Colonic mucosa (tissue), 4 donors: ENCODE results near the gene COMP. TPM values are rescaled to one million over a fixed set of nuclear protein-coding genes. Genes with fewer than 3 reads are reported as not detected.

ENCODE experiments used
- DNase-seq: peaks from one replicate; pipeline ENCODE4 v3.0.0-alpha.2; 2020
- H3K27ac ChIP-seq: fragments of 200-600 bp; one replicate; pipeline ENCODE4 v1.8.0; 2021
- H3K27me3 ChIP-seq: fragments of 200-600 bp; one replicate; pipeline ENCODE4 v1.8.0; 2021
- H3K36me3 ChIP-seq: fragments of 200-600 bp; one replicate; pipeline ENCODE4 v1.8.0; 2021
- H3K4me1 ChIP-seq: fragments of 200-600 bp; one replicate; pipeline ENCODE4 v1.8.0; 2021; ENCODE audit warnings: mild to moderate bottlenecking
- H3K4me3 ChIP-seq: fragments of 200-600 bp; one replicate; pipeline ENCODE4 v1.8.0; 2021
- H3K9ac ChIP-seq, 2 donors: one replicate each; pipeline ENCODE4 v1.7.0; 2013; ENCODE audit warnings: control low read depth in 2 of 2, low read depth in 2 of 2, low read length in 2 of 2
- H3K9me3 ChIP-seq: fragments of 200-600 bp; one replicate; pipeline ENCODE4 v1.8.0; 2021
- intact Hi-C: fragments of 100-400 bp; cut with DNase I; formaldehyde crosslinking; loops from one replicate; pipeline ENCODE4 v1.14.1; 2022
- total RNA-seq, 2 donors: library from RNA; stranded (reverse); fragmentation: NEBNext Ultra II Directional in 1 of 2; extraction: Animal tissue kit (Norgen Biotek cat#: 25700) in 1 of 2; gene quantifications; one replicate each; pipeline ENCODE4 v1.2.1, GENCODE V29; 2021
- TF ChIP-seq, protein P1 (sequence below): fragments of 200-600 bp; IDR thresholded peaks from one replicate; pipeline ENCODE4 v1.8.0; 2022; ENCODE audit warnings: antibody characterized with exemption, mild to moderate bottlenecking
- donor health status: healthy.
- donor health status: DM: no; HTN: no; CAD: no.
- donor health status: DM: no; HTN: no; CAD: no.

The COMP gene
- total RNA-seq, 2 donors from 2014 or later = 0.13 TPM; not detected in 1

GRCh38 chr19:18785179-18786124 lies 5.7 kb downstream of the COMP start:
- Histone ChIP-seq H3K27ac (no peak overlapping the region), H3K27me3 (peaks cover 51% of the 10 kb centered on the region), H3K36me3 (no peaks in the 10 kb centered on the region), H3K9me3 (no peaks in the 10 kb centered on the region), H3K9ac (peak overlapping the region in 1 of 2 donors; percentile 40), H3K4me3 (peak overlapping the region; percentile 10), H3K4me1 (peaks cover 11% of the 10 kb centered on the region)
- peak; percentile 94 for DNase-seq
- TF ChIP-seq, protein P1, sequence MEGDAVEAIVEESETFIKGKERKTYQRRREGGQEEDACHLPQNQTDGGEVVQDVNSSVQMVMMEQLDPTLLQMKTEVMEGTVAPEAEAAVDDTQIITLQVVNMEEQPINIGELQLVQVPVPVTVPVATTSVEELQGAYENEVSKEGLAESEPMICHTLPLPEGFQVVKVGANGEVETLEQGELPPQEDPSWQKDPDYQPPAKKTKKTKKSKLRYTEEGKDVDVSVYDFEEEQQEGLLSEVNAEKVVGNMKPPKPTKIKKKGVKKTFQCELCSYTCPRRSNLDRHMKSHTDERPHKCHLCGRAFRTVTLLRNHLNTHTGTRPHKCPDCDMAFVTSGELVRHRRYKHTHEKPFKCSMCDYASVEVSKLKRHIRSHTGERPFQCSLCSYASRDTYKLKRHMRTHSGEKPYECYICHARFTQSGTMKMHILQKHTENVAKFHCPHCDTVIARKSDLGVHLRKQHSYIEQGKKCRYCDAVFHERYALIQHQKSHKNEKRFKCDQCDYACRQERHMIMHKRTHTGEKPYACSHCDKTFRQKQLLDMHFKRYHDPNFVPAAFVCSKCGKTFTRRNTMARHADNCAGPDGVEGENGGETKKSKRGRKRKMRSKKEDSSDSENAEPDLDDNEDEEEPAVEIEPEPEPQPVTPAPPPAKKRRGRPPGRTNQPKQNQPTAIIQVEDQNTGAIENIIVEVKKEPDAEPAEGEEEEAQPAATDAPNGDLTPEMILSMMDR = no peak
- intact Hi-C loops = no loop called here

GRCh38 chr19:18784786-18785120 lies 6.4 kb downstream of the COMP start:
- H3K27ac ChIP-seq = no peak overlapping the region
- no peak overlapping the region for H3K4me3 ChIP-seq
- peaks cover 44% of the 10 kb centered on the region for H3K27me3 ChIP-seq
- H3K9ac ChIP-seq = no peak overlapping the region
- intact Hi-C loops = no loop called here
- H3K9me3 ChIP-seq = no peaks in the 10 kb centered on the region
- no peaks in the 10 kb centered on the region for H3K36me3 ChIP-seq
- peaks cover 8% of the 10 kb centered on the region for H3K4me1 ChIP-seq
- no peak for DNase-seq
- TF ChIP-seq, protein P1 = no peak

DNA sequence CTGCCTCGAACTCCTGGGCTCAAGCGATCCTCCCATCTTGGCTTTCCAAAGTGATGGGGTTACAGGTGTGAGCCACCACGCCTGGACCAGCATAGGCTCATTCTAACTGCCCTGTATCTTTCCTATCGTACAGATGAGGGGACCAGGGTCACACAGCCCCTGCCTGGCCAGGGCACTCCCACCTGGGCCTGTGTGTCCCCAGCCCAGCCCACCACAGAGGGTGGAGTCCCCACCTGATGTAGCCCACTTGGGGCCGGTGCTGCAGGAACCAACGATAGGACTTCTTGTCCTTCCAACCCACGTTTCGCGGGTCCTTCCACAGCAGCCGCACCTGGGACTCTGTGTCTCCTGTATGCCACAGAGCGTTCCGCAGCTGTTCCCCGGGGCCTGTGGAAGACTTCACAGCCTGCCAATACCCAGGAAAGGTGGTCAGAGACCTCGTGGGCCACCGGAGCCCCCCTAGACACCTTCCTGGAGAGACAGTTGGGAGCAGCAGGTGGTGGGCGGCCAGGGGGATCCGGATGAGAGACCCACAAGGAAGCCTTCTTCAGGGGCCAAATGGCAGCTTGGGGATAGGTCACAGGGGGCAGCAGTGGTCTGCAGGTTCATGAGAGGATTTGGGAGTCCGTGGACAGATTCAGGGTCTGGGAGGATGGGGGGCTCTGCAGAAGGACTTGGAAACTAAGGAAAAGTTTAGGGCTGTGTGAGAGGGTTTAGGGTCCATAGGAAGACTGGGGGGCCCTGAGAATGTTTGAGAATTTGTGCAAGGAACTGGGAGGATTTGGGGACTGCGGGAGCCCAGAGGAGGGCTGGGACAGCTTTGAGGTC lies 6.9 kb downstream of the COMP start:
- Histone ChIP-seq H3K36me3 (no peaks in the 10 kb centered on the region), H3K9ac (no peak overlapping the region), H3K4me1 (peaks cover 8% of the 10 kb centered on the region), H3K9me3 (no peaks in the 10 kb centered on the region), H3K4me3 (no peak overlapping the region), H3K27ac (no peak overlapping the region), H3K27me3 (peaks cover 38% of the 10 kb centered on the region)
- intact Hi-C loops = no loop called here
- DNase-seq = no peak
- TF ChIP-seq, protein P1 = no peak

- DNase-seq = no peak
- Histone ChIP-seq H3K27me3 (peaks cover 23% of the 10 kb centered on the region), H3K4me1 (no peaks in the 10 kb centered on the region), H3K4me3 (no peak overlapping the region), H3K9me3 (no peaks in the 10 kb centered on the region), H3K27ac (no peak overlapping the region), H3K36me3 (no peaks in the 10 kb centered on the region), H3K9ac (no peak overlapping the region)
- intact Hi-C loops = no loop called here
- TF ChIP-seq, protein P1 = no peak
Measured at GRCh38 chr19:18782559-18783225, 8.4 kb downstream of the COMP start.

DNA sequence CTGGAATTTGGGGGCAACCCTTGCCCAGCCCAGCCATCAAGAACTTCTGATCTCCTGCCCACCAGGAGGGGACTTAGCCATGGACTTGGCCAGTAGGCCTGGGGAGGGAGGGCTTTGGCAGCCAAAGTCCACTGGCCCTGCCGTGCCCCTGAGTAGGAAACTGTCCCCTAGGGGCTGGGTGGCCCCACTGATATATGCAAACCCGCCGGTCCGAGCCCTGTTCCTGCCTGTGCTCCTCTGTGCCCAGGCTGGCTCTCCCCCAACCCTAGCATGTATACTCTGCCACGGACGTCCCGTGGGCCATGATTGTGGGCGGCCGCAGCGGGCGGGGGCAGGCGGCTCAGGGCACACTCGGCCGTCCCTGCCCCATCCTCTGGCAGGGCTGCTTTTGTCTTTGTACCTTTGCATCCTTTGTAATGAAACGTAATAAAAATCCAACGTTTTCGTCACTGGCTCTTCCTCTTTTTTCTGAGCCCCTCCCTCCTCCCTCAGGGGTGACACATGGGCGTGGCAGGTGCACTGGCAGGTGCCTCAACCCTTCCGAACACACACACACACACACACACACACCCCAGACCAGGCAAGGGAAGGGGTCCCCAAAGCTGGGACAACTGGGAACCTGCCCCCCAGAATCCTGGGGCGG lies 9.1 kb downstream of the COMP start:
- H3K4me1 ChIP-seq = no peaks in the 10 kb centered on the region
- no peaks in the 10 kb centered on the region for H3K36me3 ChIP-seq
- H3K27ac ChIP-seq = no peak overlapping the region
- H3K9ac ChIP-seq = no peak overlapping the region
- TF ChIP-seq, protein P1 = no peak
- intact Hi-C loops = no loop called here
- no peaks in the 10 kb centered on the region for H3K9me3 ChIP-seq
- H3K4me3 ChIP-seq = no peak overlapping the region
- DNase-seq = no peak
- peaks cover 17% of the 10 kb centered on the region for H3K27me3 ChIP-seq
